HG03575 (cell line): Measurements from ENCODE around the gene SNAPC3.
"Not testable (repeated sequence)": the region's sequence is repeated elsewhere in the genome, so short reads cannot be mapped to it uniquely, and the experiment has no call there.

Experiments used
- ATAC-seq: cut with Tn5 transposase; IDR thresholded peaks from one replicate; pipeline ENCODE4 v1.9.1; 2021; ENCODE audit not compliant: unreplicated experiment, insufficient number of reproducible peaks, low FRiP score; ENCODE audit errors: extremely low read depth

Gene SNAPC3

DNA sequence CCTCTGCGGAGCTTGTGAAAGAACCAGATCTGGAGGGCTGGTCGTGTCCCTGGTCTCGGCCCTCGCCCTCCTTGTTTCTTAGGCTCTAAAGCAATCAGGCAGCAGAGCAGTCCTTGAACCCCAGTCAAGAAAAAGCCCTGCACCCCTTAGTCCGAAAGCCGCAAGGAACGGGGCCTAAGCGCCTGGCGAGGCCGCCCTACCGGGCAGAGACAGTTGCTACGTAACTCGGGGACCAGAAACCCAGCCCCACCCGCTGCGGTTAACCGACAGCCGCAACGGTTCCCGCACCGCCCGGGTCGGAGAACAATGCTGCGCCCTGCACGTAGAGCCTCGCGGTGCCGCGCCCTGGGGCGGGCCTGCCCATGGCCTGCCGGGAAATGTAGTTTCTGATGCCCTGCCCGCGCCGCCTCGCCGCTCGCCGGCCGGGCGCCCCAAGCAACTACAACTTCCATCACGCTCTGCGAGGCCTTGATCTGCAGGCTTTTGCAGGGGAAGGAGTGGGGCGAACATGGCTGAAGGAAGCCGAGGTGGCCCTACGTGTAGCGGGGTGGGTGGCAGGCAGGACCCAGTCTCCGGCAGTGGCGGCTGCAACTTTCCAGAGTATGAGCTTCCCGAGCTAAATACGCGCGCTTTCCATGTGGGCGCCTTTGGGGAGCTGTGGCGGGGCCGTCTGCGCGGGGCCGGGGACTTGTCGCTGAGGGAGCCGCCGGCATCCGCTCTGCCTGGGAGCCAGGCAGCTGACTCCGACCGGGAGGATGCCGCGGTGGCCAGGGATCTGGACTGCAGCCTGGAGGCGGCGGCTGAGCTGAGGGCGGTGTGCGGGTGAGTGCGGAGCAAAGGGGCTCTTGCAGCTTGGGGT, at the start of gene SNAPC3:
Gene SNAPC3 (plus strand): TSS at position 505 of the 859 bp plus-strand sequence. CDS start 4 bp downstream, at position 509.
- peak; percentile 98 for ATAC-seq

- ATAC-seq: no peak
These were observed 48.8 kb upstream of the SNAPC3 start for GRCh38 chr9:15373881-15374280.

DNA sequence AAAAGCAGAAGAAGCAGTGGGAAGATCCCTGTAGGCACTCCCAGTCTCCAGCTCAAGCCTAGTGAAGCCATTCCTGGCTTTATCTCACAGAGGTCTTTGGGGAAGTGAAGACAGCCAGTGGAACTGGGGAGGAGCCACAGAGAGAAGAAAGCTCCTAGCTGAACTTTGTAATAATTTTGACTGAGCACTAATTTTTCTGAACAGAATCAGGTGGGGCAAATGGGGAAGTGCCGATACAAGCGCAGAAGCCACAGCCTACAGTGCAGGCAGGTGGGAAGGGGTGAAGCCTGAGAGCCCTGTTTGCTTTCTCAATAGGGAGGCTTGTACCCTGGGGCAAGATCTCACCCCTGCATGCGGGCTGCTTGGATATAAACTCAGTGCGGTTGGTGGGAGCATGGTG, 48.4 kb upstream of the SNAPC3 start:
- no peak for ATAC-seq

DNA sequence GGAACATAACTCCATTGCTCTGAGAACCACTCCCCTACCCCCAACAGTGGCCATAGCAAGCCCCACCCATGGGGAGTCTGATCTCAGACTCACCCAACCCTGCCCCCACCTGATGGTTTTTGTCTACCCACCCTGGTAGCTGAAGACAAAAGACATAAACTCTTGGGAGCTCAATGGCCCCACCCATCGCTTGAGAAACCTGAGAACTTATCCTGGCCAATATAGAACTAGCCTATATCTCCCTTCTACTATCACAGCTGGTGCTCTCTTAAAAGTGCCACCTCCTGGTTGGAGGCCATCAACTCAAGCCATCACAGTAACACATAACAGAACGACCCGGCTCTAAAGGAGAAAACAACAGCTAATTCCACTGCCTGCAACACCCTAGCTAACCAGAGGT, 47.9 kb upstream of the SNAPC3 start:
- ATAC-seq: no peak

DNA sequence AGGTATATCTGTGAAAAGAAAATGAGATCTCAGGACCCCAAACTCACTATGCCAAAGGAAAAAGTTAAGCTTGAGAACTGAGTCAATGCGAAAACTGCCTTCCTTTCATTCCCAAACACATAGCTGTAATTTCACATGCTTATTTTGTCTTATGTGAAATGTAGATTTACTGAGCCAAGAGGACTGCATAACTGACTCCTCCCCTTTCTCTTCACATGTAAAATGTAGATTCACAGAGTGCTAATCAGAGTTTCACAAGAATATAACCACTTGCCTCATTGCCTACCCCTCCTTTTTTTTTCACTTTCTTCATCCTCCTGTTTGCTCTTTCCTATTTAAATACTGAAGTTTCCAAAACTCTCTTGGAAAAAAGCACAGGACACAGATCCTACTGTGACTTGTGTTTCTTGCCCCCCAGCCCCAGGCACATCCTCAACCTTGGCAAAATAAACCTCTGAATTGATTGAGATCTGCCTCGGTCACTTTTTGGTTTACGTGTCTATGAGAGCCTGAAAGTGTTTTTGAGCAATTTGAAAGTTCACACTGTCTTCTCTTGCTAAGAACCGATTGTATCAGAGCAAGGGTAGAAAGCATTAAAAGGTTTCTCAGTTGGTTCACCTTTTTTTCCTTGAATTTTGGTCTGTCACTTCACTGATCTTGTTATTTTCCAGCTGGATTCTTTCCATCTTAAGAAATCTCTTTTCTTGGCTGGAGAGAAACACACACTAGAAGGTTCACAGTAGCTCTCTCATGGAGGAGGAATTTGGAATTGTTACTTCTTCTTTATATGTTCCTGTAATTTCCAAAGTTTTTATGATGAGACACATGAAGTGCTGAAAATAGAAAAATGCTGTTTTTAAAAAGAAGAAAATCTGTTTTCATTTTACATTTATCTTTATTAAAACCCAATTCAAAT, 44.8 kb upstream of the SNAPC3 start:
- no peak for ATAC-seq

DNA sequence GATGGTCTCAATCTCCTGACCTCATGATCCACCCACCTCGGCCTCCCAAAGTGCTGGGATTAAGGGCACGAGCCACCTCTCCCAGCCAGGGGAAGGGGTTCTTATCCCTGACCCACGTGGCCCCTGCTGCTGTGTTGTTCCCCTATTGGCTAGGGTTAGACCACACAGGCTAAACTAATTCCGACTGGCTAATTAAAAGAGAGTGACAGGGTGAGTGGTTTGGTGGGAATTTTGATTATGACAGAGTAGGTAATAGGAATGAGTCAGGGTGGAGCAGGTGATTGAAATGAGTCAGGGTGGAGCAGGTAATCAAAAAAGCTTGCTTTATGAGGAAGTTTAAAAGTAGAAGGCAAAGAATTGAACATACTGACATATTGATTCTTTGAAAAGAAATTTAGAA, 43.4 kb upstream of the SNAPC3 start:
- ATAC-seq: not testable (repeated sequence)

GRCh38 chr9:15379888-15380287, 42.8 kb upstream of the SNAPC3 start:
- ATAC-seq: not testable (repeated sequence)

GRCh38 chr9:15381491-15381890, 41.2 kb upstream of the SNAPC3 start:
- no peak for ATAC-seq

GRCh38 chr9:15386465-15386864, 36.2 kb upstream of the SNAPC3 start:
- no peak for ATAC-seq

DNA sequence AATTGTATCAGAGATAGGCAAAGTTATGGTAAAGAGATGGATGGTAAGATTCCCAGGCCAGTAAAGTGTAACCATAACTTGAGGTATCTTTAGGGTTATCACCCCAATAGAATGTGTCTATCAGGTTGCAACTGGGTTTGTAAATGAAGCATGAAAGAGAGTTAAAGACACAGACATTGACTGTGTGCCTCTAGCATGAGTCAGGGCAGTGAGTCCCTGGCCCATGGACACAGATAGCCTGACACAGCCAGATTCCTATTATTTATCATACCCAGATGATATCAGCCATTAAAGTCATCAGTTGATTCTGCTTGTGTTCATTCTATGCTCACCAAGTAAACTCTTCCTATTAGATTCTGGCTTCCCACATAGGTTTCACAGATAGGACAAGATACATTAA, 33.5 kb upstream of the SNAPC3 start:
- ATAC-seq: no peak

- ATAC-seq: no peak
These were observed 33.0 kb upstream of the SNAPC3 start for GRCh38 chr9:15389631-15390030.

DNA sequence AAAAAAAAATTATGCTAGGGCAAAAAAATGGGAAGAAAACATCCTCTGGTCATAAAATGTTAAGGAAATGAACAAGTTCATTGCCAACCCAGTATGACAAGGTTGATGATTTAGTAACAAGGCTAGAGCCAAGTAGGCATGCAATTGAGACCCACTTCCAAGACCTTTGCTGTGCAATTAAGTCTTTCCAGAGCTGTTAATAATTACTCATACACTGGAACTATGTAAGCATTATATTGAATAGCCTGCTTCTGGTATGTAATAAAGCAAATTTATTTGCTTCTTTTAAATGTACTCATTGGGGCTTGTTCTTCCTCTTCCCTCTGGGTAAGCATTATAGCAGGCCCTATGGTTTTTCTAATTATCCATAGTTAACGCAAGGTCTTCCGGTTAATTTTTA, 32.5 kb upstream of the SNAPC3 start:
- no peak for ATAC-seq

GRCh38 chr9:15392363-15392762, 30.3 kb upstream of the SNAPC3 start:
- ATAC-seq: no peak

DNA sequence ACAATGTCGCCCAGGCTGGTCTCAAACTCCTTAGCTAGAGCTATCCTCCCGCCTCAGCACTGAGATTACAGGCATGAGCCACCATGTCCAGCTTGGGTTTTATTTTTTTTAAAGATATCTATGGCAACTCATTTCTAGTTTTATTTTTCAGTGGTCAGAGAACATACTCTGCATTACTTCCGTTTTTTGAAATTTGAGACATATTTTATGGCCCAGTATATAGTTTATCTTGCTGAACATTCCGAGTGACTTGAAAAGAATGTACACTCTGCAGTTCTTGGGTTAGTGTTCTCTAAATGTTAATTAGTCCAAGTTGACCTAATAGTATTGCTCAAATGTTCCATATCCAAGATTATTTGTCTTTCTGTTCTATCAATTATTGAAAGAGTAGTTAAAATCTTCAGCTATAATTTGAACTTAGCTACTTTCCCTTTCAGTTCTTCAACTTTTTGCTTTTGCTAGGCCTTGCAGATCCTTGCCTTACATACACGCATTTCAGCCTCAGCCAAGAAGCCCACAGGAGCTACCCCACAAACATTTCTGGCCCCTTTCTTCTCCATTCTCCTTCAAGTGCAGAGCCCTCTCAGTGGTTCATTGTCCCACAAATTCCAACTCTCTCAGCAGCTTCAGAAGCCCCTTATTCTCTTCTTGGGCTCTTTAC, 22.3 kb upstream of the SNAPC3 start:
- ATAC-seq: no peak

GRCh38 chr9:15401266-15401665, 21.4 kb upstream of the SNAPC3 start:
- ATAC-seq: no peak

GRCh38 chr9:15403155-15403554, 19.5 kb upstream of the SNAPC3 start:
- ATAC-seq: no peak

GRCh38 chr9:15404171-15404570, 18.5 kb upstream of the SNAPC3 start:
- ATAC-seq: no peak

GRCh38 chr9:15416880-15417279, 5.8 kb upstream of the SNAPC3 start:
- ATAC-seq: no peak

DNA sequence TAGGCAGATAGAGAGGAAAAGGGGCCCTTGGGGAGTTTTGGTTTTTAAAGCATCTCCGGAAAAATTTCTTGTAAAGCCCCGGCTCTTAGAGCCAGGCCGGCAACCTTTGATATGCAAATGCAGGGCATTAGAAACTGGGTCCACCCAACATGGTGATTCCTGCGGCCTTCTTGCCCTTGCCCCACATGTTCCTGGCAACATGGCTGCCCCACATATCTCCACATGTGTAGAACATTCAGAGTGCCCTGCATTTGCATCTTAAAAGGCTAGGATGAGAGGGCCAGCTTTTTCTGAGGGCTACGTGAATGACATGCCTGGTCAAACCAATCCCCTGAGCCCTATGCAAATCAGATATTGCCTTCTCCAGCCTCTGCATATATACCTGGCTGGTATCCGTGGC, 5.0 kb upstream of the SNAPC3 start:
- no peak for ATAC-seq
